Measurements from ENCODE around the gene SUPT3H.

- no peak for TF ChIP-seq EP300 (IDR thresholded peaks at IDR 0.05; ENCODE audit: borderline replicate concordance)
- no peak for TF ChIP-seq NFIC (IDR thresholded peaks at IDR 0.05)
- TF ChIP-seq YY1 (IDR thresholded peaks at IDR 0.05; ENCODE audit: low read depth), result no peak
- no peak for TF ChIP-seq USF1 (IDR thresholded peaks at IDR 0.05)
- no peak for TF ChIP-seq REST (IDR thresholded peaks at IDR 0.05; ENCODE audit: low read depth)
These were observed 434.2 kb downstream of the SUPT3H start for GRCh38 chr6:44943541-44943940.
